Vagina (tissue), 2 donors: ENCODE measurements around the gene PTPN21. TPM values are rescaled to one million over a fixed set of nuclear protein-coding genes. Genes with fewer than 3 reads are reported as not detected.

Experiments
- DNase-seq, 2 donors: peaks; one replicate each; pipeline ENCODE4 v3.0.0-alpha.2; 2017; ENCODE audit errors: extremely low spot score in 2 of 2
- H3K27ac ChIP-seq: fragments of 200-600 bp; sonication (generic); one replicate; pipeline ENCODE4 v1.5.1; 2019
- H3K27me3 ChIP-seq: fragments of 200-600 bp; sonication (generic); one replicate; pipeline ENCODE4 v1.5.1; 2019
- H3K36me3 ChIP-seq, 2 donors: fragments of 200-600 bp; sonication (generic); one replicate each; pipeline ENCODE4 v1.5.1; 2017 to 2019
- H3K4me1 ChIP-seq: fragments of 200-600 bp; sonication (generic); one replicate; pipeline ENCODE4 v1.5.1; 2019
- H3K4me3 ChIP-seq, 2 donors: fragments of 200-600 bp; sonication (generic); 1 replicate in 1 of 2; 2 replicates in 1 of 2; pipeline ENCODE4 v1.5.1; 2016 to 2019
- H3K9me3 ChIP-seq: fragments of 200-600 bp; sonication (generic); one replicate; pipeline ENCODE4 v1.5.1; 2019
- CTCF ChIP-seq, 3 experiments: fragments of 450-650 bp in 2 of 3; fragments of 200-600 bp in 1 of 3; sonication (generic) in 1 of 3; IDR thresholded peaks; one replicate each; pipeline ENCODE4 v1.5.1; 2017 to 2019; ENCODE audit warnings: antibody characterized with exemption in 3 of 3, mild to moderate bottlenecking in 2 of 3, moderate library complexity in 2 of 3
- POLR2A ChIP-seq, 2 donors: fragments of 450-650 bp; IDR thresholded peaks; one replicate each; pipeline ENCODE4 v1.6.1; 2017; ENCODE audit warnings: antibody characterized with exemption in 2 of 2, mild to moderate bottlenecking in 2 of 2, moderate library complexity in 2 of 2
- POLR2AphosphoS5 ChIP-seq, 2 donors: sonication (generic); formaldehyde crosslinking; IDR thresholded peaks; one replicate each; pipeline ENCODE4 v1.9.0; 2017; ENCODE audit warnings: antibody characterized with exemption in 2 of 2, mild to moderate bottlenecking in 2 of 2, low read depth in 1 of 2; ENCODE audit not compliant: insufficient read depth in 1 of 2
- intact Hi-C: fragments of 100-400 bp; cut with DNase I; formaldehyde crosslinking; loops from one replicate; pipeline ENCODE4 v1.15.1; 2023
- small RNA-seq: library from RNA; depleted of rRNA; stranded (forward); fragments of <200 nt; gene quantifications from one replicate; pipeline ENCODE3, GENCODE V24; 2016
- total RNA-seq: library from RNA; depleted of rRNA; stranded (reverse); fragments of >200 nt; gene quantifications from one replicate; pipeline ENCODE4 v1.2.3, GENCODE V29; 2016

PTPN21 gene
- total RNA-seq, 1 donor from 2014 or later, result 15.2 TPM

GRCh38 chr14:88417594-88417993 lies 137.2 kb downstream of the PTPN21 start:
- no peak overlapping the region for H3K27ac ChIP-seq
- H3K9me3 ChIP-seq, result peaks cover 19% of the 10 kb centered on the region
- no peaks in the 10 kb centered on the region for H3K4me1 ChIP-seq
- DNase-seq, result no peak
- TF ChIP-seq POLR2AphosphoS5 (IDR thresholded peaks at IDR 0.05; ENCODE audit: insufficient read depth in 1 of 2, low read depth in 1 of 2) (no peak), CTCF (IDR thresholded peaks at IDR 0.05) (no peak), POLR2A (IDR thresholded peaks at IDR 0.05) (no peak)
- H3K27me3 ChIP-seq, result no peaks in the 10 kb centered on the region
- H3K4me3 ChIP-seq, result no peak overlapping the region
- intact Hi-C loops, result no loop called here
- H3K36me3 ChIP-seq, result peaks cover 9 to 32% of the 10 kb centered on the region in 2 donors

Small RNA genes lying within 50 kb of the gene (small RNA-seq; reads per million reads assigned to genes)
- gene RNU4-22P, result not detected

Other genes starting within 250 kb of the PTPN21 start
- gene KCNK10, start 231.7 kb downstream of the PTPN21 start, total RNA-seq, result 0.25 TPM
- 9.6 TPM for gene SPATA7, start 169.3 kb downstream of the PTPN21 start, total RNA-seq
- 58.4 TPM for gene ZC3H14, start 8.0 kb upstream of the PTPN21 start, total RNA-seq
- gene EML5, start 237.9 kb upstream of the PTPN21 start, total RNA-seq, result 0.49 TPM